ENCODE measurements around the gene MTARC2. TPM values are rescaled to one million over a fixed set of nuclear protein-coding genes. Genes with fewer than 3 reads are reported as not detected.

The MTARC2 gene
- total and polyA plus RNA-seq, 9 donors: 12.8 to 80.2 (median 23.6) TPM

DNA sequence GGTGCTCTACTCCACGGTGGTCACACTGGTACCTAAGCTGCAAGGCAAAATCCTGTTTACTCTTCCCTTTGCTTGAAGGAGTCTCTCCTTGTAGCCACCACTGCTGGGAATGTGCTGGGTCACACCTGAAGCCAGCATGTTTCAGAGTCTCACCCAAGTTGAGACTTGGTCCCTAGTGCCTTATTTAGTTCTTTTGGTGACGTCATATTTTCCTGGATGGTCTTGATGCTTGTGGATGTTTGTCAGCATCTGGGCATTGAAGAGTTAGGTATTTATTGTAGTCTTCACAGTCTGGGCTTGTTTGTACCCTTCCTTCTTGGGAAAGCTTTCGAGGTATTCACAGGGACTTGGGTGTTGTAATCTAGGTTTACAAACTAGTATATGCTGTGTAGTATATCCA, 5.6 kb upstream of the MTARC2 start:
- no peak overlapping the region for H3K4me3 ChIP-seq
- no peak for DNase-seq
- TF ChIP-seq POLR2A (IDR thresholded peaks at IDR 0.05): no peak
- TF ChIP-seq, protein P1, sequence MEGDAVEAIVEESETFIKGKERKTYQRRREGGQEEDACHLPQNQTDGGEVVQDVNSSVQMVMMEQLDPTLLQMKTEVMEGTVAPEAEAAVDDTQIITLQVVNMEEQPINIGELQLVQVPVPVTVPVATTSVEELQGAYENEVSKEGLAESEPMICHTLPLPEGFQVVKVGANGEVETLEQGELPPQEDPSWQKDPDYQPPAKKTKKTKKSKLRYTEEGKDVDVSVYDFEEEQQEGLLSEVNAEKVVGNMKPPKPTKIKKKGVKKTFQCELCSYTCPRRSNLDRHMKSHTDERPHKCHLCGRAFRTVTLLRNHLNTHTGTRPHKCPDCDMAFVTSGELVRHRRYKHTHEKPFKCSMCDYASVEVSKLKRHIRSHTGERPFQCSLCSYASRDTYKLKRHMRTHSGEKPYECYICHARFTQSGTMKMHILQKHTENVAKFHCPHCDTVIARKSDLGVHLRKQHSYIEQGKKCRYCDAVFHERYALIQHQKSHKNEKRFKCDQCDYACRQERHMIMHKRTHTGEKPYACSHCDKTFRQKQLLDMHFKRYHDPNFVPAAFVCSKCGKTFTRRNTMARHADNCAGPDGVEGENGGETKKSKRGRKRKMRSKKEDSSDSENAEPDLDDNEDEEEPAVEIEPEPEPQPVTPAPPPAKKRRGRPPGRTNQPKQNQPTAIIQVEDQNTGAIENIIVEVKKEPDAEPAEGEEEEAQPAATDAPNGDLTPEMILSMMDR (IDR thresholded peaks at IDR 0.05): no peak
- no peak for TF ChIP-seq EP300 (IDR thresholded peaks at IDR 0.05)
- WGBS, 3 donors: 91 to 97% (median 93%) methylated on average over 3 of the region's 3 CpGs
- no peaks in the 10 kb centered on the region for H3K9me3 ChIP-seq
- no peak overlapping the region for H3K27ac ChIP-seq
- no peaks in the 10 kb centered on the region for H3K36me3 ChIP-seq
- no peaks in the 10 kb centered on the region for H3K4me1 ChIP-seq (ENCODE audit: insufficient read depth)
- intact Hi-C loops (cut with DNase I): no loop called here
- H3K27me3 ChIP-seq: no peaks in the 10 kb centered on the region

DNA sequence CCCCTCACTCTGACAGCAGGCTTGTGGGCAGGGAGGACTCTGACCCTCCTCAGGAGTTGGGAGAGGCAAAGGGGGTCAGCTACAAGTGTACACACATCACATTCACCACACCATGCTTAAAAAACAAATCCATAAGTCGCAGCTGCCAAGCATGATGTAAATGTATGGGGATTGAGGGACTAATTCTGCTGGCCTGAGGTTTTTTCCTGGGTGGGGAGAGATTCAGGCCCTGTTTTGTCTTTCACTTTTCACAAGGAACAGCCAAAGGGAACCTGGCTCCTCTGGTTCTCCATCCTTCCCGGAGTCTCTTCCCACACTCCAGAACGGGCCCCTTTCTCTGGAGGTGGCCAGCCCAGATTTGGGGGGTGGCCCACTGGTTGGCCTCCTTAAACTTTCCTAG, 1.3 kb upstream of the MTARC2 start:
- 85 to 96% (median 95%) methylated on average over 3 of the region's 3 CpGs for WGBS, 3 donors
- no peak for TF ChIP-seq EP300 (IDR thresholded peaks at IDR 0.05)
- no peak for TF ChIP-seq POLR2A (IDR thresholded peaks at IDR 0.05)
- TF ChIP-seq, protein P1 (IDR thresholded peaks at IDR 0.05): no peak
- DNase-seq: no peak
- Histone ChIP-seq H3K4me1 (ENCODE audit: insufficient read depth) (peaks cover 9% of the 10 kb centered on the region), H3K4me3 (no peak overlapping the region), H3K9me3 (no peaks in the 10 kb centered on the region), H3K36me3 (no peaks in the 10 kb centered on the region), H3K27me3 (no peaks in the 10 kb centered on the region), H3K27ac (no peak overlapping the region)
- intact Hi-C loops (cut with DNase I): no loop called here

DNA sequence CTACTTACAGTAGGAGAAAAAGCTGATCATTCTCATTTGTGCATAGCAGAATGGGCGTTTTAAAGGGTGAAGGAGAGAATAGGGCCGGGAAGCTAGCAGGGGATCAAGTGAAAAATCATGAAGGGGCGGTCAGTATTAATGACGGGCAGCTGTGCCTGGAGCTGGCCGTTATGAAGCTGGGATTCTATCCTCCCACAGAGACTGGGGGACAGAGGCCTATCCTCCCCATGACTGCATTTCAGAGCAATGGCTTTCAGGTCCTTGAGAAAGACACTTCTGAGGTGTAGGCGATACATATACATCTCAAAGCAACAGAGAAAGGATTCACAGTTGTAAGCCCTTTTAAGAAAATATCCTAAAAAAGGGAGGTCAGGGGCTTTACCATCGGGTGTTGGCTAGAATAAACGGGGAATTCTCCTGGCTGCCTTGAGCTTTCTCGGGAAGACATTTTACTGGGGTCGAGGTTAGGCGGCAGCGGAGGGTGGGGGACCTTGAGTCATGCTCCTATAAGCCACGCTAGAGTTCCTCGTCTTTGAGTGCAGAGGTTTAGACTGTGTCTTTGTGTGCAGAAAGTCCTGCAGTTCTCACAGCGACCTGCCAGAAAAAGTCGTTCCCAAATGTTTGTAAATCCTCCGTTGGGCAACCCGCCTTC, 559 bp upstream of the MTARC2 start:
- peak overlapping the region in 1 of 2 donors; percentile 85 for H3K27ac ChIP-seq
- intact Hi-C loops (cut with DNase I): no loop called here
- peaks cover 9% of the 10 kb centered on the region for H3K4me1 ChIP-seq (ENCODE audit: insufficient read depth)
- DNase-seq: no peak
- H3K4me3 ChIP-seq: peak overlapping the region; percentile 52
- no peaks in the 10 kb centered on the region for H3K36me3 ChIP-seq
- WGBS, 3 donors: 17 to 19% (median 19%) methylated on average over 18 of the region's 18 CpGs
- no peaks in the 10 kb centered on the region for H3K27me3 ChIP-seq
- no peaks in the 10 kb centered on the region for H3K9me3 ChIP-seq
- TF ChIP-seq, protein P1 (IDR thresholded peaks at IDR 0.05): no peak
- no peak for TF ChIP-seq EP300 (IDR thresholded peaks at IDR 0.05)
- TF ChIP-seq POLR2A (IDR thresholded peaks at IDR 0.05): no peak

DNA sequence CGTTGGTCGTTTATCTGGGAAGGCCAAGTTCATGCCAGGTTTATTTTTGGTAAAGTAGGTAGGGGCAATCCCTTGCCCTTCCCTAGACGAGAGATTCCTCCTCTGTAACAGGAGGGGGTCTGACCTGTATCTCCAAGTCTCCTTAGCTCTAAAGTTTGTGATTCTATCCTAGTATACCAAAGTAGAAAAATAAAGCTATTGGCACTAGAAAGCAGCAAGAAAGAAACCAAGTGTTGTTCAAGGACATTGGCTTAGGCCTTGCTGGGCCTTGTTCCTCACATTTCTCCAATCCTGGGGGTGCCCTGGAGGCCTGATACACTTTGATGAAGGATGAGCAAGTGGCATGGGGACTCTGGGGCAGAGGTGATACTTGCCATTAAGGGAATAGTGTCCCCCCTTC, 814 bp downstream of the MTARC2 start:
- TF ChIP-seq POLR2A (IDR thresholded peaks at IDR 0.05) (no peak), EP300 (IDR thresholded peaks at IDR 0.05) (no peak)
- TF ChIP-seq, protein P1 (IDR thresholded peaks at IDR 0.05): no peak
- peaks cover 9% of the 10 kb centered on the region for H3K4me1 ChIP-seq (ENCODE audit: insufficient read depth)
- 2 to 6% (median 4%) methylated on average over 3 of the region's 3 CpGs for WGBS, 3 donors

More for the DNA sequence above, 814 bp downstream of the MTARC2 start:
- no peak for DNase-seq
- Histone ChIP-seq H3K9me3 (no peaks in the 10 kb centered on the region), H3K4me3 (peak overlapping the region; percentile 52), H3K27me3 (no peaks in the 10 kb centered on the region), H3K27ac (peak overlapping the region; percentile 61 to 85), H3K36me3 (no peaks in the 10 kb centered on the region)
- intact Hi-C loops (cut with DNase I): no loop called here
